Cardiac fibroblast (primary cell): ENCODE measurements around the gene SIGLEC5.
"Not testable (repeated sequence)": the region's sequence is repeated elsewhere in the genome, so short reads cannot be mapped to it uniquely, and the experiment has no call there.

Experiments used
- DNase-seq, 2 donors: peaks; one replicate each; pipeline versions ENCODE4 v3.0.0 to v3.0.0-alpha.2; 2010; ENCODE audit warnings: low read depth in 2 of 2
- H3K4me3 ChIP-seq, 2 donors: replicated peaks in 1 of 2; 1 replicate in 1 of 2; 2 replicates in 1 of 2; pipeline ENCODE4 v1.5.1; 2011; ENCODE audit warnings: low read depth in 2 of 2, low read length in 2 of 2, mild to moderate bottlenecking in 2 of 2, moderate library complexity in 1 of 2
- TF ChIP-seq, protein P1 (sequence below): IDR thresholded peaks from one replicate; pipeline ENCODE4 v1.5.1; 2011; ENCODE audit warnings: low read depth, mild to moderate bottlenecking, low read length, inconsistent platforms

Gene SIGLEC5

DNA sequence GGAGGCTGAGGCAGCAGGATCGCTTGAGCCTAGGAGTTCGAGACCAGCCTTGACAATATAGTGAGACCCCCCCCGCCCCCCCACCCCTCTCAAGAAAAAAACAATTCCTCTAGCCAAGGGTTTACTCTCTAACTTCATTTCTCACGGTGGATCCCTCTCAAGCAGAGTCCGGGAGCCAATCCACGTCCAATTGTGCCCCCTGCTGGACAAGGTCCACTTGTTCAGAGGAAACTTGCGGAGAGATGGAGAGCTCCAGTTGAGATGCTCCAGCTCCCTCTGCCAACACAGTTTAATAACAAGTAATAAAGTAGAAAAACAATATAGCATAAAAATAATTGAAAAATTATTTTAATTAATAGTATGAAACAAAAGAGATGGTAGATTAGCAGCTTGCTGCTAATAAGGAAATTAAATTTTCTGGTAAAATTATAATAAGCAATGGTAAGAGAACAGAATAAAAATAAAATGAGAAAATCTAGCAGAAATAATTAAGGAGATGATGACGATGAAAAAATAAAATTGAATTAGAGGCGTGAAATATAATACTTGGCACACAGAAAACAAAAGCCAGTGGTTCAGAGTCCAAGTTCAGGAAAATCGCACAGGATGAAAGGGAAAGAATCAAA, 30.9 kb upstream of the SIGLEC5 start:
- TF ChIP-seq, protein P1, sequence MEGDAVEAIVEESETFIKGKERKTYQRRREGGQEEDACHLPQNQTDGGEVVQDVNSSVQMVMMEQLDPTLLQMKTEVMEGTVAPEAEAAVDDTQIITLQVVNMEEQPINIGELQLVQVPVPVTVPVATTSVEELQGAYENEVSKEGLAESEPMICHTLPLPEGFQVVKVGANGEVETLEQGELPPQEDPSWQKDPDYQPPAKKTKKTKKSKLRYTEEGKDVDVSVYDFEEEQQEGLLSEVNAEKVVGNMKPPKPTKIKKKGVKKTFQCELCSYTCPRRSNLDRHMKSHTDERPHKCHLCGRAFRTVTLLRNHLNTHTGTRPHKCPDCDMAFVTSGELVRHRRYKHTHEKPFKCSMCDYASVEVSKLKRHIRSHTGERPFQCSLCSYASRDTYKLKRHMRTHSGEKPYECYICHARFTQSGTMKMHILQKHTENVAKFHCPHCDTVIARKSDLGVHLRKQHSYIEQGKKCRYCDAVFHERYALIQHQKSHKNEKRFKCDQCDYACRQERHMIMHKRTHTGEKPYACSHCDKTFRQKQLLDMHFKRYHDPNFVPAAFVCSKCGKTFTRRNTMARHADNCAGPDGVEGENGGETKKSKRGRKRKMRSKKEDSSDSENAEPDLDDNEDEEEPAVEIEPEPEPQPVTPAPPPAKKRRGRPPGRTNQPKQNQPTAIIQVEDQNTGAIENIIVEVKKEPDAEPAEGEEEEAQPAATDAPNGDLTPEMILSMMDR: peak; percentile 75
- no peak overlapping the region for H3K4me3 ChIP-seq
- peak; percentile 84 to 88 for DNase-seq

DNA sequence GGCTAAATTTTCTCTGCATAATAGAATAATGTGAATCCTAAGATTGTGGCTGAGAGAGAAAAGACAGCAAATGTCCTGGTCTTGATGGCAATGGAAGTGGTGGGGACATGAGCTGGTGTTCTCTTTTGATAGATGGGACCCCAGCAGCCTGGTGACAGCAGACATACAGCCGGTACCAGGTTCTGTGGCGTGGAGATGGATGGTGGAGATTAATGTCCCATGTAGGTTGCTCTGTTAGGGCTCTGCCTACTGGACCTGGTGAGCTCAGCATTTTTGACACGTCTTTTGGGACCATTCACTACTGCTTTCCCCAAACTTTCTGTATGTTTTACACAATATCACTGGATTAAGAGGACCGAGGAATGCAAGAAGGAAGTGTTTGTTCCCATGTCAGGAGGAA, 24.6 kb upstream of the SIGLEC5 start:
- H3K4me3 ChIP-seq: no peak overlapping the region
- TF ChIP-seq, protein P1: no peak
- DNase-seq: no peak

DNA sequence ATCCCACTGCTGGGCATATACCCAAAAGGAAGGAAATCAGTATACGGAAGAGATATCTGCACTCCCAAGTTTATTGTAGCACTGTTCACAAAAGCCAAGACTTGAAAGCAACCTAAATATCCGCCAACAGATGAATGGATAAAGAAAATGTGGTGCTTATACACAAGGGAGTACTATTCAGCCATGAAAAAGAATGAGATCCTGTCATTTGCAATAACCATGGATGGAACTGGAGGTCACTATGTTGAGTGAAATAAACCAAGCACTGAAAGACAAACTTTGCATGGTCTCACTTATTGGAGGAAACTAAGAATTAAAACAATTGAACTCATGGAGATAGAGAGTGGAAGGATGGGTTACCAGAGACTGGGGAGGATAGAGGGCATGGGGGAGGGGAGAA, 23.0 kb upstream of the SIGLEC5 start:
- no peak overlapping the region for H3K4me3 ChIP-seq
- DNase-seq: no peak
- TF ChIP-seq, protein P1: no peak

DNA sequence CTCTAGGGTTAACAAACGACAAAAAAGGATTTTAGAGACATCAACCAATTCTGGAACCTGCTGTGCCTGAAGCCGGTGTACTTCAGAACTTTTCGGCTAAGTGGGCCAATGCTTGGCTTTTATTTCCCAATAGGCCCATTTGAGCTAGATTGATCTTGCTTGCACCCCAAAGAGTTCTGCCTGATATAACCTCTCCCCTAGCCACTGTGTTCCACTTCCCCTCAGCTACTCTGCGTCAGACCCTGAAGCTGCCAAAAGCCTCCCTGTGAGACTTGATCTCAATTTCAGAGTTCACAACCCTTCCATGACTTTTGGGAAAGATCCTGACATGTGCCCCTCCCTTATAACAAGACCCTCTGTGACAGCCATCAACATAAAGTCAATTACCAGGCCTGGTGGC, 22.1 kb upstream of the SIGLEC5 start:
- DNase-seq: no peak
- no peak overlapping the region for H3K4me3 ChIP-seq
- TF ChIP-seq, protein P1: no peak

DNA sequence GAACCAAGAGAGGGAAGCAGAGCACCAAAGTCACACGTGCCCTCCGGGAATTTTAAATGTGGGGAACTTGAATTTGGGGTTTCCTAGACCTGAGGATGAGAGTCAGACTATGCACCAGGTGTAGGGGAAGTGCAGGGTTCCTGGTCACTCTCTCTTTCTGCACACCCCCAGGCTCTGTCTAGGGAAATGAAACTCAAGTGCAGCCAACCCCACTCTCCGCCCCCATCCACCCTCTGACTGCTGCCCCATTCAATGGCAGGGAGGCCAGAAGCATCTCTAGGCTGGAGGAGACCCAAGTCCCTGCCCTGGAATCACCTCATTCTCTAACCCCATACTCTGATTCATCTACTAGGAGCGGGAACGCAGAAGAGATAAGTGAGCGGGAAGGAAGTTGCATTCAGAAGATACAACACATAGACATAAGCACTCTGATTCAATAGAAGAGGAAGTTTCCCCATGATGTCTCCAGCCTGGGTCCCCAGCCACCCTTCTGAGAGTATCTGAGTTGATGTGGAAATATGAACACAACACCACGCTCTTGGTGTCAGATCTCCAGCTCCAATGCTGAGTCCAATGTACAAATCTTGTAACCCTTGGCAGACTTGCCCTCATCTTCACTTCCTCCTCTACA, 21.1 kb upstream of the SIGLEC5 start:
- TF ChIP-seq, protein P1: no peak
- DNase-seq: no peak

DNA sequence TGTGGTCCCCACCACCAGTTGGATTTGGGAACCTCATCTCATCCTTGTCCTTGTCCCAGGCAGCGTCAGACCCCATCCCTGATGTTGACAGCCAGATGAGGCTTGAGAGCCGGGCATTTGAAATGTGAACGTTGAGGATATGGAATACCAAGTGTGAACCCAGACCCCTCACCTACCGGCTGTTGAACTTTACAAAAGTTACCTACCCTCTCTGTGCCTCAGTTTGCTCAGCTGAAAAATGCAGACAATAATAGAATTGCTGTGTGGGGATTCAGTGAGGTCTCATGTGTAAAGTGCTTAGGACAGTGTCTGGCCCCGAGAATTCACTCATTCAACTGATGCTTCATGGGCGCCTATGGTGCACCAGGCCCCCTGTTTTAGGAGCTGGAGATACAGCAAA, 17.1 kb upstream of the SIGLEC5 start:
- TF ChIP-seq, protein P1: no peak
- no peak for DNase-seq
- no peak overlapping the region for H3K4me3 ChIP-seq

More for the DNA sequence above, 21.1 kb upstream of the SIGLEC5 start:
- no peak overlapping the region for H3K4me3 ChIP-seq

DNA sequence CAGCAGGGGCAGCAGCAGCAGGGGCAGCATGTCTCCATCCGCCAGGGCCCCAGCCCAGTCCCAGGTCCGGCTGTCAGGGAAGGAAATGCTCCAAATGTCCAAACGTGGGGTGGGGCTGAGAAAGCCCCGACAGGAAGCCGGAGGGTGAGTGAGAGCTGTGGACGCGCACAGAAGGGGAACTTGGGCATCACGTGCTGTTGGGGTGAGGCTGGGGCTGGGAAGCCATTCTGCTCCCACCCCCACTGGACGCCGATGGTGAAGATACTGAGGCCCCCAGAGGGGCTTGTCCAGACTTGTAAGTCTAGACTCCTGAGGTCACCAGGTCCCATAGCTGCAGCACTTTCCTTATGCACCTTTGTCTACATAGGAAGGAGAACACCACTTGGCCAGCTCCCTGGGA, 16.5 kb upstream of the SIGLEC5 start, which contains the start of gene SIGLEC14:
TSS of gene SIGLEC14 (minus strand) at position 96 of the 400 bp plus-strand sequence. CDS start at position 30, 66 bp downstream.
- not testable (repeated sequence) for H3K4me3 ChIP-seq, DNase-seq
